T-helper 1 cell treated with Interleukin-12 subunit alpha and Interleukin-12 subunit beta and Interleukin-4 antibody, amounts not matched to agents 30 ng/mL and 1 ng/mL, for 36 hours (primary cell): ENCODE measurements around the gene ZRANB2. TPM values are rescaled to one million over a fixed set of nuclear protein-coding genes. Genes with fewer than 3 reads are reported as not detected.

Experiments used
- intact Hi-C: fragments of 100-400 bp; cut with micrococcal nuclease; formaldehyde crosslinking; loops from one replicate; pipeline ENCODE4 v1.15.1; 2024
- total RNA-seq: library from RNA; stranded (reverse); gene quantifications from 2 replicates; pipeline ENCODE4 v1.2.3, GENCODE V29; 2022

Gene ZRANB2
- total RNA-seq, 1 donor from 2014 or later: 114 TPM

DNA sequence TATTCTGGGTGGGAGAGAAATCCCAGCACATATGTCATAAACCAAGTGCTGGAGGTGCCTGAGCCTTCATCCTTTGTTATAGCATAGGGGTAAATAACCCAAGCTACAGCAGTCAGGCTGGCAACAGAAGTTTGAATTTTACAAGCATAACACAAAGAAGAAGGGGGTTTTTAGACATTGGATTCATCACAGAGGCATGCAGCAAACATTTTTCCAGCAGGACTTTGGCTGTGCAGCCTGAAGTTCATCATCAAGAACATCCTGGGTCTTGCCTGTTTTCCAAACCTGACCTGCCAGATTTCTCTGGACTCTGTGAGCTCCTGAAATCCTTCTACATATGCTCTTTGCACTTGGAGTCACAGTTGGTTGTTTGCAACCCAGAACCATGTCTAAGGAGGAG is 49.4 kb downstream of the ZRANB2 start:
- intact Hi-C loops: no loop called here

DNA sequence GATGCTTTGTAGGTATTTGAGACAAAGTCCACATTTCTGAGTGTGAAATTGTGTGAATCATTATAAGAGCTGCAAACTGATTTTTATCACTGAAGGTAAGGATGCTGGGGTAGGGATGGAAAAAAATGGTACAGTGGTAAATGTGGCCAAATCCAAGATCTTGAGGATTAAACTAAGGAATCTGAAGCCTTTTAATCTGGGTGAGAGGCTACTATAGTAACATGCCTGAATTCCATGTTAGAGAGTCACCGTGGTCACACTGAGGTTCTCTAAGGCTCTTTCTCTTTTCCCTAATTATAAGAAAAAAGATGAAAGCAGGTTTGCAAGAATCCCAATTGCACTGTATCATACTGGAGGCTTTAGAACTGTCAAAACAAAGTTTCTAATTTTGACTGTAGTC is 50.8 kb downstream of the ZRANB2 start:
- intact Hi-C loops: no loop called here

DNA sequence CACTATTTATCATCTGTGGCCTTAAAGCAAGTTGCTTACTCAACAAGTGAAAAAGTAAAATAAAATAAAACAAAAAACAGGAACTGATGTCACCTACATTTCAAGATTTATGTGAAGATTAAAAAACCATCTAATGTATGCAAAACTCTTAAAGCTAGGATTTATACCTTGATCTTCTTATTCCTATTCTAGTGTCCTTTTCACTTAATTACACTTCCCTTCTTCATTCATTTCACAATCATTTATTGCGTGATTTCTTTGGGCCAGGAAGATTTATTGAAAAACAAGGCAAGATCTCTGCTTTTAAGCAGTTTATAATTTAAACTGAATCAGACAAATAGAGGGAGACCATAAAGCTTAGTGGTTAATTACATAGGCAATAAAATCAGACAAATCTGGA is 51.9 kb downstream of the ZRANB2 start:
- intact Hi-C loops: no loop called here

DNA sequence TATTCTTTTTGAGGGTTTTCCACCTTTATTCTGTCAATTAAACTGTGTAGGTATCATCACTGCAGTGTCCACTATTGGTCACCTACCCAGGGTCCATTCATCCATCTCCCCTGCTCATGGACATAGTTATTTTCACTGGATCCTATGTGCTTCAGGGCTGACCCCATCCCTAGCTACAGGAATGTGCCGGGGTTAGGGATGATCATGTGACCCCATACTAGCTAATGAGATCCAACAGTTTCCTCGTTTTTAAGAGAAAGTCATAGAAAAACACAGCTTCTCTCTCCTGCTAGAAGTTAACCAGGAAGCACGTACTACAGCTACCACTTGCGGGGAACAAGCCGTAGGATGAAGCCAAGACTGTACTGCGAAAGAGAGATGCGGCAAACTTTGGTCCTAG is 52.8 kb downstream of the ZRANB2 start:
- intact Hi-C loops: no loop called here

DNA sequence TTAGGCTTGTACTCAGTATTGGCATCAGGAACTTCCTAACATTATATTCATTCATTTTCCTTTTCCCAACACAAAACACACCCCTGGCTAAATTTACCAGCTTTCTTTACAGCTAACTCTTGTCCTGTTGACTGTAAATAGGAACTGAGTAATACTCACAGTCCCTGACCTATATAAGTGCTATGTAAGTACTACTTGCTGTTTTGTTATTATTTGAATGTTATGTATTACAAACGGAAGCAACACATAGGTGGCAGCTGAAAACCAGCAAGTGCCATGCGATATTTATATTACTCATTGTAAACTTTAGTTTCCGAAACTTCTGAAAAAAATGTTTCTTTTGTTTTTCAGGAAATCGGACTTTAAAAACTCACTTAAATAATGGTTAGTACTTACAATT is 54.7 kb downstream of the ZRANB2 start:
- intact Hi-C loops: no loop called here

DNA sequence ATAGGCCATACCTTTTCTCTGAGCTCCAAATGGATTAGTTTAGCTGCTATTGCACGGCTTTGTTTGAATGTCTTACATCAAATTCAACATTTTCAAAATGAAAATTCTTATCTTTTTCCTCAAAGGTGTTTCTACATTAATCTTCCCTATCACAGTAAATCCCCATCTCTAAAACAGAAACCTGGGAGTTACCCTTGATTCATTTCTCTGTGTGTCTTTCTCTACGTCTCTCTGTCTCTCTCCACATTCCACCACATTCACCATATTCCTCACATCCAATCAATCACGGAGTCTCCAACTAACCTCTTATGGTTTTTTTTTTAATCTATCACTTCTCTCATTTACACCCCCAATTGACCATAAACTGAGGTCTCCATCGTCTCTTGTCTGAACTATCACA is 57.3 kb downstream of the ZRANB2 start:
- intact Hi-C loops: no loop called here

DNA sequence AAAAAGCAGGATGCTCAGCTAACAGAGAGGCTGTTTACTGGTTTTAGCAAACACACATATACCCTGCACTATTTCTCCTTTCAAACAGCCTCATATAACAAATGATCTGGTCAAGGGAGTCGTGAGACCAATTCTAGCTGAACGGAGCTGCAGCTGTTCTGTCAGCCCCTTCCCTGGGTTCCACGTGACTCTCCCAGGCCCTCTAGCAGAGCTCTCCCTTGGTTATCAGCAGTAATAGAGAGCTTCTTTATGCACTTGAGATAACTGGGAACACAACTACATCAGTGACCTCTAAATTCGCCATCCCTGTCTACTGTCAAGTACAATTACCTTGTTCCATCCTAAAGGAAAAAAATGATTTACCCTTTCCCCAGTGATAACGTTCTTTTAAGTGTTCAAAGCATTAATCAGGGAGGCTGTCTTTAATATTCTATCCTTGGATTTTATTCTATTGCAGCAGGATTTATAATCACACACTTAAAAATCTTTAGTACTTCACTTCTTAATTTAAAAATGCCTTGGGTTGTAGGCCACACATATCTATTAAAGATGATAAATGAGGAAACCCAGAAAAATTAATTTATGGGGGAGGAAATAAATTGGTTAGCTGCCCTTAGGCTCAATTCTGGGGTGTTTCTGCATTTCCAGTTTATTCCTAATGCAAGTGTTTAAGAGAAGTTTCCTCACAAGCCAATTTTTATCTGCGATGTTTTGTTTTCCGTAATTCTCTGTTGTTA is 61.4 kb downstream of the ZRANB2 start:
- intact Hi-C loops: no loop called here

DNA sequence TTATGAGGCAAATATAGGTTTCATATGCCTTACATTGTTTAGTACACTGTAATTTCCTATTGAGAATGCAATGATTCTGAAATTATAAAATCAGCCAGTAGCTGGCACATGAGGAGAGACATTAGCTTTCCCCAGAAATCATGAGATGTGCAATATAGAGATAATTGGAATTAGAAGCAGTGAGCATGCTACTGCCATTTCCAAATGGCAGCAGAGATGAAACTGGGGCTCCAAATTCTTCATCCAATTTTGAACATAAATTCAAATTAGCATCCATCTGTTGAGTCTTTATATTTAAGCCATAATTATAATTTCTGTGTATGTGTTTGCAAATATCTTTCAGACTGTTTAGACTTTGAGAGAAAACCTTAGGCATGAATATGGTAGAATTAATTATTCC is 62.0 kb downstream of the ZRANB2 start:
- intact Hi-C loops: no loop called here

DNA sequence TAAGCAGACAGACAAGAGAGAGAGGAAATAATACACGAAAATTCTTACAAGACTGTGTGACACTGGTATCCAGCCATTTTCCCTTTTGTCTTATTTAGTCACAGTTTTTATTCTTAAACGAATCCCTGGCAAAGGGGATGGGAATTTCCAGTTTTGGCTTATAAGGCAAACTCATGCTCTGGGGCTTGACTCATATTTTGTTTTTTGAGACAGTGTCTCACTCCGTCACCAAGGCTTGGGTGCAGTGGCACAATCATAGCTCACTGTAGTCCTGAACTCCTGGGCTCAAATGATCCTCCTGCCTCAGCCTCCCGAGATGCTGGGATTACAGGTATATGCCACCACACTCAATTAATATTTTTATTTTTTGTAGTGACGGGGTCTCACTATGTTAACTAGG is 65.1 kb downstream of the ZRANB2 start:
- intact Hi-C loops: no loop called here

DNA sequence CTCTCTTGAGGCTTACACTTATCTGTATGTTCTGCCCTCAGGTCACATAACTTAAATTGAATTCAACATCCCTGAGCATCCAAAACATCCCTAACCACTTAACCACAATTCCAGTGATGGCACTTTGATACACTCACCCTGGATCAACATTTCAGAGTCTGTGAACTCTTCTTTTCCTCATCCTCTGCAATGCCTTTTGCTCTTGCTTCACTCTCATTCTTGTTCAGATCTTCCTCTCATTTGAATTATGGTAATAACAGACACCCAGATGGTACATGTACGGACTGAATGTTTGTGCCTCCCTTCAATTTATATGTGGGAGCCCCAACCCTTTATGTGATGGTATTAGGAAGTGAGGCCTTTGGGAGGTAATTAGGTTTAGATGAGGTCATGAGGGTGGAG is 66.7 kb downstream of the ZRANB2 start:
- intact Hi-C loops: no loop called here

Other genes starting within 250 kb of the ZRANB2 start
- 8.3 and 10.0 TPM in 2 replicates for gene PTGER3, start 33.2 kb downstream of the ZRANB2 start, total RNA-seq